WTC11 (cell line): Measurements from ENCODE around the gene MS4A6A. TPM values are rescaled to one million over a fixed set of nuclear protein-coding genes. Genes with fewer than 3 reads are reported as not detected.

Experiments used
- ATAC-seq: fragments of 200-7000 bp; cut with Tn5 transposase; 2 replicates; pipeline ENCODE4 v1.10.0; 2021; ENCODE audit warnings: mild to moderate bottlenecking, moderate library complexity
- CTCF ChIA-PET: fragments of 300-600 bp; sonication (Branson Sonifier 250); formaldehyde crosslinking; loops from one replicate; lab custom pipeline; 2021; ENCODE audit warnings: antibody characterized with exemption; lab: Charles Lee
- POLR2A ChIA-PET: fragments of 350-600 bp; sonication (Branson Sonifier 250); formaldehyde crosslinking; loops from one replicate; lab custom pipeline; 2021; ENCODE audit warnings: antibody characterized with exemption; lab: Charles Lee
- DNase-seq: peaks from one replicate; pipeline ENCODE4 v3.0.0; 2021; ENCODE audit warnings: low spot score
- H3K27ac Mint-ChIP-seq: 2 replicates; pipeline ENCODE4 v1.8.0; 2021; ENCODE audit warnings: mixed read lengths
- H3K27me3 Mint-ChIP-seq: 2 replicates; pipeline ENCODE4 v1.8.0; 2021; ENCODE audit warnings: low read depth, mild to moderate bottlenecking, moderate library complexity, mixed read lengths
- H3K36me3 Mint-ChIP-seq: 2 replicates; pipeline ENCODE4 v1.8.0; 2021; ENCODE audit warnings: mixed read lengths
- H3K4me1 Mint-ChIP-seq: 2 replicates; pipeline ENCODE4 v1.8.0; 2022; ENCODE audit warnings: mixed read lengths
- H3K4me3 Mint-ChIP-seq: 2 replicates; pipeline ENCODE4 v1.8.0; 2021; ENCODE audit warnings: mild to moderate bottlenecking, moderate library complexity, mixed read lengths
- H3K9me3 Mint-ChIP-seq: 2 replicates; pipeline ENCODE4 v1.8.0; 2021; ENCODE audit warnings: mixed read lengths
- AFF4 ChIP-seq: sonication (generic); formaldehyde crosslinking; IDR thresholded peaks from 2 replicates; pipeline ENCODE4 v1.8.1; 2023; ENCODE audit warnings: mild to moderate bottlenecking, missing genetic modification reagents, borderline replicate concordance
- ATF6 ChIP-seq: sonication (generic); formaldehyde crosslinking; IDR thresholded peaks from 2 replicates; pipeline ENCODE4 v1.8.1; 2023; ENCODE audit warnings: mild to moderate bottlenecking, missing genetic modification reagents
- ELF4 ChIP-seq: sonication (generic); formaldehyde crosslinking; IDR thresholded peaks from 2 replicates; pipeline ENCODE4 v1.8.1; 2022; ENCODE audit warnings: low read depth, mild to moderate bottlenecking, moderate library complexity, missing genetic modification reagents
- EMX1 ChIP-seq: fragments of 250-450 bp; sonication (Bioruptor Pico); IDR thresholded peaks from 2 replicates; pipeline ENCODE4 v1.8.0; 2021; ENCODE audit warnings: mild to moderate bottlenecking
- ESRRA ChIP-seq: sonication (generic); formaldehyde crosslinking; IDR thresholded peaks from 2 replicates; pipeline ENCODE4 v1.8.1; 2022; ENCODE audit warnings: mild to moderate bottlenecking, missing genetic modification reagents, borderline replicate concordance
- GABPB1 ChIP-seq: sonication (generic); formaldehyde crosslinking; IDR thresholded peaks from 2 replicates; pipeline ENCODE4 v1.8.1; 2023; ENCODE audit warnings: mild to moderate bottlenecking, missing genetic modification reagents
- GTF2I ChIP-seq: fragments of 250-450 bp; sonication (Bioruptor Pico); conservative IDR thresholded peaks from 2 replicates; pipeline ENCODE4 v1.4.0; 2021; ENCODE audit warnings: mild to moderate bottlenecking
- IRF1 ChIP-seq: sonication (generic); formaldehyde crosslinking; IDR thresholded peaks from 2 replicates; pipeline ENCODE4 v1.8.0; 2023; ENCODE audit warnings: missing genetic modification reagents
- JUN ChIP-seq: sonication (generic); formaldehyde crosslinking; IDR thresholded peaks from 2 replicates; pipeline ENCODE4 v1.8.0; 2023; ENCODE audit warnings: mild to moderate bottlenecking, missing genetic modification reagents
- KAT7 ChIP-seq: sonication (generic); formaldehyde crosslinking; IDR thresholded peaks from 2 replicates; pipeline ENCODE4 v1.8.1; 2023; ENCODE audit warnings: missing genetic modification reagents, mild to moderate bottlenecking, borderline replicate concordance
- MAX ChIP-seq: sonication (generic); formaldehyde crosslinking; IDR thresholded peaks from 2 replicates; pipeline ENCODE4 v1.8.0; 2022; ENCODE audit warnings: mild to moderate bottlenecking, missing genetic modification reagents
- MXD4 ChIP-seq: fragments of 250-450 bp; sonication (Bioruptor Pico); IDR thresholded peaks from 2 replicates; pipeline ENCODE4 v1.8.0; 2021; ENCODE audit warnings: mild to moderate bottlenecking, moderate library complexity, borderline replicate concordance
- NFYB ChIP-seq: sonication (generic); formaldehyde crosslinking; conservative IDR thresholded peaks from 2 replicates; pipeline ENCODE4 v1.8.0; 2022; ENCODE audit warnings: low read depth, missing genetic modification reagents
- NR1H2 ChIP-seq: sonication (generic); formaldehyde crosslinking; IDR thresholded peaks from 2 replicates; pipeline ENCODE4 v1.9.0; 2021; ENCODE audit warnings: mild to moderate bottlenecking, moderate library complexity, missing genetic modification reagents
- OVOL2 ChIP-seq: fragments of 250-450 bp; sonication (Bioruptor Pico); IDR thresholded peaks from 2 replicates; pipeline ENCODE4 v1.9.0; 2021; ENCODE audit warnings: mild to moderate bottlenecking, borderline replicate concordance
- PREB ChIP-seq: sonication (generic); formaldehyde crosslinking; IDR thresholded peaks from 2 replicates; pipeline ENCODE4 v1.8.1; 2022; ENCODE audit warnings: mild to moderate bottlenecking, missing genetic modification reagents, moderate library complexity, borderline replicate concordance
- SMAD4 ChIP-seq: sonication (generic); formaldehyde crosslinking; IDR thresholded peaks from 2 replicates; pipeline ENCODE4 v1.8.0; 2022; ENCODE audit warnings: mild to moderate bottlenecking, missing genetic modification reagents
- SP1 ChIP-seq: sonication (generic); formaldehyde crosslinking; conservative IDR thresholded peaks from 2 replicates; pipeline ENCODE4 v1.8.1; 2022; ENCODE audit warnings: missing genetic modification reagents
- USF2 ChIP-seq: sonication (generic); formaldehyde crosslinking; IDR thresholded peaks from 2 replicates; pipeline ENCODE4 v1.8.1; 2023; ENCODE audit warnings: mild to moderate bottlenecking, missing genetic modification reagents, moderate library complexity
- ZBTB21 ChIP-seq: sonication (generic); formaldehyde crosslinking; IDR thresholded peaks from 2 replicates; pipeline ENCODE4 v1.8.1; 2023; ENCODE audit warnings: mild to moderate bottlenecking, missing genetic modification reagents, borderline replicate concordance
- ZNF232 ChIP-seq: sonication (generic); formaldehyde crosslinking; IDR thresholded peaks from 2 replicates; pipeline ENCODE4 v1.8.0; 2022; ENCODE audit warnings: mild to moderate bottlenecking, missing genetic modification reagents
- ZNF263 ChIP-seq: sonication (generic); formaldehyde crosslinking; IDR thresholded peaks from 2 replicates; pipeline ENCODE4 v1.8.1; 2022; ENCODE audit warnings: low read depth, mild to moderate bottlenecking, moderate library complexity, missing genetic modification reagents
- ZNF317 ChIP-seq: sonication (generic); formaldehyde crosslinking; IDR thresholded peaks from 2 replicates; pipeline ENCODE4 v1.8.1; 2023; ENCODE audit warnings: low read depth, mild to moderate bottlenecking, moderate library complexity, missing genetic modification reagents, borderline replicate concordance
- ZNF396 ChIP-seq: fragments of 250-450 bp; sonication (Bioruptor Pico); IDR thresholded peaks from 2 replicates; pipeline ENCODE4 v1.8.0; 2021; ENCODE audit warnings: mild to moderate bottlenecking, moderate library complexity, borderline replicate concordance
- ZNF423 ChIP-seq: fragments of 250-450 bp; sonication (Bioruptor Pico); IDR thresholded peaks from 2 replicates; pipeline ENCODE4 v2.1.2; 2022; ENCODE audit warnings: mild to moderate bottlenecking, moderate library complexity
- total RNA-seq: library from RNA; stranded (reverse); gene quantifications from 3 replicates; pipeline ENCODE4 v1.2.3, GENCODE V29; 2021

Gene MS4A6A
- total RNA-seq, 1 experiment from 2014 or later: 0.39 TPM

- TF ChIP-seq ZNF263: no peak
These were observed 16.9 kb downstream of the MS4A6A start (continued) for GRCh38 chr11:60165951-60166350.

GRCh38 chr11:60165538-60165937, 17.3 kb downstream of the MS4A6A start:
- Mint-ChIP-seq H3K4me3 (no peak overlapping the region), H3K27me3 (peaks cover 4% of the 10 kb centered on the region; the same call in 1 of the 2 replicates), H3K27ac (no peak overlapping the region), H3K4me1 (no peaks in the 10 kb centered on the region), H3K36me3 (peaks cover 29% of the 10 kb centered on the region), H3K9me3 (peaks cover 50% of the 10 kb centered on the region)
- no peak for TF ChIP-seq ZBTB21 (CRISPR knock-in tag)
- no peak for TF ChIP-seq AFF4
- TF ChIP-seq OVOL2 (CRISPR knock-in tag): no peak
- TF ChIP-seq ZNF232 (CRISPR knock-in tag): no peak
- no peak for TF ChIP-seq MXD4
- no peak for TF ChIP-seq GABPB1 (CRISPR knock-in tag)
- TF ChIP-seq PREB (CRISPR knock-in tag): no peak
- TF ChIP-seq NFYB (CRISPR knock-in tag): no peak
- no peak for TF ChIP-seq USF2
- no peak for TF ChIP-seq SMAD4 (CRISPR knock-in tag)
- POLR2A ChIA-PET: no interaction called here
- ATAC-seq: no peak
- no peak for DNase-seq
- CTCF ChIA-PET: no interaction called here

- CTCF ChIA-PET: interaction anchor here (0.7 kb wide), 1 partner anchor 1016 kb away, joined by 3 read pairs; no protein-coding TSS in a partner anchor
- no peak for ATAC-seq
- no peak for TF ChIP-seq ZNF396 (CRISPR knock-in tag)
- TF ChIP-seq KAT7 (CRISPR knock-in tag): no peak
- TF ChIP-seq NFYB (CRISPR knock-in tag): no peak
- no peak for TF ChIP-seq ZNF317 (CRISPR knock-in tag)
- TF ChIP-seq ELF4: no peak
- no peak for TF ChIP-seq MAX (CRISPR knock-in tag)
- TF ChIP-seq USF2: no peak
- no peak for TF ChIP-seq IRF1 (CRISPR knock-in tag)
- TF ChIP-seq ESRRA (CRISPR knock-in tag): no peak
- TF ChIP-seq NR1H2 (CRISPR knock-in tag): no peak
- TF ChIP-seq SP1 (CRISPR knock-in tag): no peak
- TF ChIP-seq ATF6 (CRISPR knock-in tag): no peak
- TF ChIP-seq GTF2I (CRISPR knock-in tag): no peak
- no peak for TF ChIP-seq ZNF423 (CRISPR knock-in tag)
- no peak for TF ChIP-seq OVOL2 (CRISPR knock-in tag)
- no peak for TF ChIP-seq JUN (CRISPR knock-in tag)
- no peak for TF ChIP-seq GABPB1 (CRISPR knock-in tag)
- no peak for TF ChIP-seq EMX1 (CRISPR knock-in tag)
These were observed 18.3 kb downstream of the MS4A6A start for GRCh38 chr11:60164550-60165075.

More at GRCh38 chr11:60164550-60165075, 18.3 kb downstream of the MS4A6A start:
- Mint-ChIP-seq H3K27ac (no peak overlapping the region), H3K9me3 (peaks cover 41% of the 10 kb centered on the region), H3K4me3 (no peak overlapping the region), H3K27me3 (peaks cover 4% of the 10 kb centered on the region; the same call in 1 of the 2 replicates), H3K4me1 (no peaks in the 10 kb centered on the region), H3K36me3 (peaks cover 19% of the 10 kb centered on the region)
- no peak for DNase-seq
- POLR2A ChIA-PET: no interaction called here
